Muscle layer of colon (tissue), 2 donors: Measurements from ENCODE around the gene MRPL54.
"Not testable (repeated sequence)": the region's sequence is repeated elsewhere in the genome, so short reads cannot be mapped to it uniquely, and the experiment has no call there.

ENCODE experiments used
- H3K27ac ChIP-seq: one replicate; pipeline ENCODE4 v1.7.0; 2013; ENCODE audit warnings: low read depth, mild to moderate bottlenecking, low read length, moderate library complexity
- H3K27me3 ChIP-seq, 2 donors: one replicate each; pipeline ENCODE4 v1.7.0; 2013; ENCODE audit warnings: low read length in 2 of 2, mild to moderate bottlenecking in 2 of 2; ENCODE audit not compliant: insufficient read depth in 2 of 2, control insufficient read depth in 1 of 2
- H3K36me3 ChIP-seq: one replicate; pipeline ENCODE4 v1.7.0; 2013; ENCODE audit warnings: mild to moderate bottlenecking, low read length; ENCODE audit not compliant: insufficient read depth
- H3K4me1 ChIP-seq: one replicate; pipeline ENCODE4 v1.7.0; 2013; ENCODE audit warnings: mild to moderate bottlenecking, low read length; ENCODE audit not compliant: insufficient read depth
- H3K4me3 ChIP-seq, 2 donors: one replicate each; pipeline ENCODE4 v1.7.0; 2013; ENCODE audit warnings: low read length in 2 of 2, low read depth in 1 of 2, mild to moderate bottlenecking in 1 of 2, moderate library complexity in 1 of 2
- H3K9ac ChIP-seq: one replicate; pipeline ENCODE4 v1.7.0; 2013; ENCODE audit warnings: low read length
- H3K9me3 ChIP-seq: one replicate; pipeline ENCODE4 v1.7.0; 2013; ENCODE audit warnings: mild to moderate bottlenecking, low read length
- donor health status: abdominal sarcoma.
- donor health status: Adenocarcinoma of cecum.

MRPL54 gene

GRCh38 chr19:3761382-3762129 is 926 bp upstream of the MRPL54 start, which contains the start of gene APBA3:
Gene APBA3, minus strand, starts transcription at chr19:3761692. Its CDS starts 1,428 bp downstream, at chr19:3760264.
- Histone ChIP-seq H3K4me1 (peaks cover 8% of the 10 kb centered on the region), H3K27ac (peak within 1 kb of the TSS; percentile 97), H3K36me3 (peaks cover 12% of the 10 kb centered on the region), H3K9me3 (no peaks in the 10 kb centered on the region), H3K27me3 (no peaks in the 10 kb centered on the region), H3K4me3 (peak within 1 kb of the TSS; percentile 96 to 97), H3K9ac (peak within 1 kb of the TSS; percentile 81)

GRCh38 chr19:3762130-3762473 is 380 bp upstream of the MRPL54 start:
- peak overlapping the region; percentile 45 for H3K9ac ChIP-seq
- peaks cover 8% of the 10 kb centered on the region for H3K4me1 ChIP-seq
- H3K9me3 ChIP-seq, result no peaks in the 10 kb centered on the region
- peak overlapping the region; percentile 88 for H3K27ac ChIP-seq
- H3K27me3 ChIP-seq, result no peaks in the 10 kb centered on the region
- H3K4me3 ChIP-seq, result no peak overlapping the region
- H3K36me3 ChIP-seq, result peaks cover 15% of the 10 kb centered on the region

- Histone ChIP-seq H3K36me3 (peaks cover 11% of the 10 kb centered on the region), H3K4me3 (no peak overlapping the region), H3K9ac (no peak overlapping the region), H3K9me3 (no peaks in the 10 kb centered on the region), H3K27me3 (no peaks in the 10 kb centered on the region), H3K27ac (no peak overlapping the region), H3K4me1 (peaks cover 8% of the 10 kb centered on the region)
These were observed 2.6 kb downstream of the MRPL54 start for GRCh38 chr19:3765121-3765520.

- H3K4me1 ChIP-seq, H3K4me3 ChIP-seq, H3K27me3 ChIP-seq, H3K9ac ChIP-seq, H3K9me3 ChIP-seq, H3K27ac ChIP-seq: not testable (repeated sequence)
- peaks cover 11% of the 10 kb centered on the region for H3K36me3 ChIP-seq
These were observed 3.3 kb downstream of the MRPL54 start for GRCh38 chr19:3765757-3766156.

- H3K9me3 ChIP-seq, result no peaks in the 10 kb centered on the region
- H3K4me3 ChIP-seq, result no peak overlapping the region
- H3K27me3 ChIP-seq, result peaks cover 0 to 3% of the 10 kb centered on the region in 2 donors
- H3K36me3 ChIP-seq, result peaks cover 11% of the 10 kb centered on the region
- peaks cover 8% of the 10 kb centered on the region for H3K4me1 ChIP-seq
- no peak overlapping the region for H3K9ac ChIP-seq
- H3K27ac ChIP-seq, result no peak overlapping the region
These were observed 4.0 kb downstream of the MRPL54 start for GRCh38 chr19:3766520-3766919.

- Histone ChIP-seq H3K36me3 (peaks cover 11% of the 10 kb centered on the region), H3K27ac (no peak overlapping the region), H3K4me3 (no peak overlapping the region), H3K27me3 (peaks cover 0 to 4% of the 10 kb centered on the region in 2 donors), H3K9me3 (no peaks in the 10 kb centered on the region), H3K4me1 (peaks cover 4% of the 10 kb centered on the region), H3K9ac (no peak overlapping the region)
These were observed 4.6 kb downstream of the MRPL54 start for GRCh38 chr19:3767050-3767449.

- peaks cover 11% of the 10 kb centered on the region for H3K36me3 ChIP-seq
- H3K4me1 ChIP-seq, result no peaks in the 10 kb centered on the region
- no peak overlapping the region for H3K9ac ChIP-seq
- no peaks in the 10 kb centered on the region for H3K9me3 ChIP-seq
- H3K4me3 ChIP-seq, result no peak overlapping the region
- H3K27ac ChIP-seq, result no peak overlapping the region
- peaks cover 0 to 4% of the 10 kb centered on the region in 2 donors for H3K27me3 ChIP-seq
These were observed 5.7 kb downstream of the MRPL54 start for GRCh38 chr19:3768015-3768747.

- Histone ChIP-seq H3K27ac (no peak overlapping the region), H3K4me3 (no peak overlapping the region), H3K9ac (no peak overlapping the region), H3K27me3 (peaks cover 0 to 4% of the 10 kb centered on the region in 2 donors), H3K4me1 (no peaks in the 10 kb centered on the region), H3K9me3 (no peaks in the 10 kb centered on the region), H3K36me3 (peaks cover 11% of the 10 kb centered on the region)
These were observed 6.2 kb downstream of the MRPL54 start for GRCh38 chr19:3768748-3769099.

GRCh38 chr19:3769494-3769893 is 7.0 kb downstream of the MRPL54 start:
- Histone ChIP-seq H3K4me3 (no peak overlapping the region), H3K27me3 (peaks cover 0 to 4% of the 10 kb centered on the region in 2 donors)

GRCh38 chr19:3770136-3770999 is 7.9 kb downstream of the MRPL54 start:
- Histone ChIP-seq H3K4me3 (no peak overlapping the region), H3K4me1 (no peaks in the 10 kb centered on the region), H3K9ac (no peak overlapping the region), H3K27ac (no peak overlapping the region), H3K9me3 (no peaks in the 10 kb centered on the region), H3K27me3 (peaks cover 0 to 4% of the 10 kb centered on the region in 2 donors), H3K36me3 (peaks cover 6% of the 10 kb centered on the region)

More at GRCh38 chr19:3769494-3769893, 7.0 kb downstream of the MRPL54 start:
- Histone ChIP-seq H3K9me3 (no peaks in the 10 kb centered on the region), H3K36me3 (peaks cover 11% of the 10 kb centered on the region), H3K4me1 (no peaks in the 10 kb centered on the region), H3K9ac (no peak overlapping the region), H3K27ac (no peak overlapping the region)
